ENCODE measurements around the gene PHLDB2.

PHLDB2 gene

GRCh38 chr3:111932946-111933345, 73.9 kb downstream of the PHLDB2 start:
- no peak for ATAC-seq

GRCh38 chr3:111936191-111936841, 77.3 kb downstream of the PHLDB2 start:
- no peak for TF ChIP-seq GLIS3 (CRISPR knock-in tag; IDR thresholded peaks at IDR 0.05)
- TF ChIP-seq ISL1 (CRISPR knock-in tag; IDR thresholded peaks at IDR 0.05) = peak; percentile 69
- ATAC-seq = peak; percentile 97

More at GRCh38 chr3:111932946-111933345, 73.9 kb downstream of the PHLDB2 start:
- TF ChIP-seq ISL1 (CRISPR knock-in tag; IDR thresholded peaks at IDR 0.05) = no peak
- TF ChIP-seq PPARA (CRISPR knock-in tag; IDR thresholded peaks at IDR 0.05; ENCODE audit: borderline replicate concordance) = no peak
- TF ChIP-seq ZFP3 (CRISPR knock-in tag; IDR thresholded peaks at IDR 0.05) = no peak
- TF ChIP-seq ZNF70 (CRISPR knock-in tag; IDR thresholded peaks at IDR 0.05) = no peak
- no peak for TF ChIP-seq ZC3H10 (CRISPR knock-in tag; IDR thresholded peaks at IDR 0.05)
- no peak for TF ChIP-seq TSHZ2 (CRISPR knock-in tag; IDR thresholded peaks at IDR 0.05)
- no peak for TF ChIP-seq PATZ1 (CRISPR knock-in tag; IDR thresholded peaks at IDR 0.05; ENCODE audit: borderline replicate concordance)

GRCh38 chr3:111936967-111937366, 77.9 kb downstream of the PHLDB2 start:
- no peak for TF ChIP-seq TCF4 (CRISPR knock-in tag; IDR thresholded peaks at IDR 0.05; ENCODE audit: borderline replicate concordance)
- TF ChIP-seq ESRRG (CRISPR knock-in tag; IDR thresholded peaks at IDR 0.05) = no peak
- 0 out of 3 replicates have a peak, but pooled peaks have one; percentile 14 for ATAC-seq

- ATAC-seq = no peak
- no peak for TF ChIP-seq ZFP30 (CRISPR knock-in tag; IDR thresholded peaks at IDR 0.05)
Measured at GRCh38 chr3:111937871-111938270, 78.8 kb downstream of the PHLDB2 start.

GRCh38 chr3:111939873-111940272, 80.8 kb downstream of the PHLDB2 start:
- TF ChIP-seq ZNF70 (CRISPR knock-in tag; IDR thresholded peaks at IDR 0.05) (no peak), CSDC2 (CRISPR knock-in tag; IDR thresholded peaks at IDR 0.05) (no peak), PPARA (CRISPR knock-in tag; IDR thresholded peaks at IDR 0.05; ENCODE audit: borderline replicate concordance) (no peak), OSR1 (CRISPR knock-in tag; IDR thresholded peaks at IDR 0.05) (no peak), ARNTL (CRISPR knock-in tag; IDR thresholded peaks at IDR 0.05; ENCODE audit: borderline replicate concordance, low read depth) (no peak), CSRNP3 (CRISPR knock-in tag; IDR thresholded peaks at IDR 0.05) (no peak), ZFP3 (CRISPR knock-in tag; IDR thresholded peaks at IDR 0.05) (no peak), ZC3H10 (CRISPR knock-in tag; IDR thresholded peaks at IDR 0.05) (no peak), ZNF8 (CRISPR knock-in tag; IDR thresholded peaks at IDR 0.05) (no peak), SNAI2 (CRISPR knock-in tag; IDR thresholded peaks at IDR 0.05) (no peak), BACH2 (CRISPR knock-in tag; IDR thresholded peaks at IDR 0.05; ENCODE audit: borderline replicate concordance) (no peak), ZFP30 (CRISPR knock-in tag; IDR thresholded peaks at IDR 0.05) (no peak)
- no peak for ATAC-seq

- TF ChIP-seq ARNTL (CRISPR knock-in tag; IDR thresholded peaks at IDR 0.05; ENCODE audit: borderline replicate concordance, low read depth) = no peak
- TF ChIP-seq BACH2 (CRISPR knock-in tag; IDR thresholded peaks at IDR 0.05; ENCODE audit: borderline replicate concordance) = no peak
- no peak for TF ChIP-seq CREB5 (CRISPR knock-in tag; IDR thresholded peaks at IDR 0.05; ENCODE audit: low read depth)
- no peak for TF ChIP-seq GLIS3 (CRISPR knock-in tag; IDR thresholded peaks at IDR 0.05)
- no peak for TF ChIP-seq ZC3H10 (CRISPR knock-in tag; IDR thresholded peaks at IDR 0.05)
- TF ChIP-seq SNAI2 (CRISPR knock-in tag; IDR thresholded peaks at IDR 0.05) = no peak
- TF ChIP-seq ZFP30 (CRISPR knock-in tag; IDR thresholded peaks at IDR 0.05) = no peak
- TF ChIP-seq CSDC2 (CRISPR knock-in tag; IDR thresholded peaks at IDR 0.05) = no peak
- no peak for TF ChIP-seq ZNF8 (CRISPR knock-in tag; IDR thresholded peaks at IDR 0.05)
- TF ChIP-seq ISL1 (CRISPR knock-in tag; IDR thresholded peaks at IDR 0.05) = no peak
- TF ChIP-seq ZNF70 (CRISPR knock-in tag; IDR thresholded peaks at IDR 0.05) = no peak
- no peak for TF ChIP-seq PPARA (CRISPR knock-in tag; IDR thresholded peaks at IDR 0.05; ENCODE audit: borderline replicate concordance)
- ATAC-seq = no peak
Measured at GRCh38 chr3:111943533-111943932, 84.5 kb downstream of the PHLDB2 start.
